Ishikawa (cell line): Measurements from ENCODE around the gene ATL3.

Experiments
- CREB1 ChIP-seq: IDR thresholded peaks from 2 replicates; pipeline ENCODE4 v1.6.1; 2012; ENCODE audit warnings: low read depth
- EGR1 ChIP-seq: IDR thresholded peaks from 2 replicates; pipeline ENCODE4 v1.6.1; 2012
- EP300 ChIP-seq: IDR thresholded peaks from 2 replicates; pipeline ENCODE4 v1.6.1; 2012; ENCODE audit warnings: borderline replicate concordance
- MAX ChIP-seq: IDR thresholded peaks from 2 replicates; pipeline ENCODE4 v1.6.1; 2012
- NFIC ChIP-seq: IDR thresholded peaks from 2 replicates; pipeline ENCODE4 v1.6.1; 2012
- RAD21 ChIP-seq: IDR thresholded peaks from 2 replicates; pipeline ENCODE4 v1.6.1; 2012; ENCODE audit warnings: low read depth
- REST ChIP-seq: IDR thresholded peaks from 2 replicates; pipeline ENCODE4 v1.6.1; 2012; ENCODE audit warnings: low read depth, mild to moderate bottlenecking
- TAF1 ChIP-seq: IDR thresholded peaks from 2 replicates; pipeline ENCODE4 v1.6.1; 2012; ENCODE audit warnings: low read depth, mild to moderate bottlenecking
- TEAD4 ChIP-seq: IDR thresholded peaks from 2 replicates; pipeline ENCODE4 v1.6.1; 2012
- USF1 ChIP-seq: IDR thresholded peaks from 2 replicates; pipeline ENCODE4 v1.6.1; 2012

GRCh38 chr11:63671322-63672155 lies at the start of gene ATL3:
- TF ChIP-seq EP300 (no peak; the same call in 1 of the 2 replicates), REST (no peak), TAF1 (no peak), RAD21 (no peak), CREB1 (no peak), MAX (peak; percentile 100), TEAD4 (peak; percentile 66), USF1 (peak; percentile 59), NFIC (peak; percentile 60; the same call in 1 of the 2 replicates), EGR1 (no peak)
